GM19193 (cell line): ENCODE data around the gene PLCG2.

Experiments used
- POLR2A ChIP-seq: IDR thresholded peaks from 4 replicates; pipeline ENCODE4 v1.6.1; 2011; ENCODE audit not compliant: insufficient read depth, insufficient read length; ENCODE audit errors: extremely low read depth

The PLCG2 gene

GRCh38 chr16:81796583-81797346 lies 17.7 kb downstream of the PLCG2 start:
- TF ChIP-seq POLR2A = no peak

GRCh38 chr16:81797443-81797842 lies 18.4 kb downstream of the PLCG2 start:
- peak; percentile 51 for TF ChIP-seq POLR2A

- peak; percentile 59 for TF ChIP-seq POLR2A
Measured at GRCh38 chr16:81798311-81799137, 19.4 kb downstream of the PLCG2 start.

- TF ChIP-seq POLR2A = no peak
Measured at GRCh38 chr16:81799138-81799504, 20.0 kb downstream of the PLCG2 start.

GRCh38 chr16:81803332-81803731 lies 24.2 kb downstream of the PLCG2 start:
- TF ChIP-seq POLR2A = no peak

- no peak for TF ChIP-seq POLR2A
Measured at GRCh38 chr16:81804134-81804610, 25.1 kb downstream of the PLCG2 start.

GRCh38 chr16:81806696-81807095 lies 27.6 kb downstream of the PLCG2 start:
- no peak for TF ChIP-seq POLR2A

GRCh38 chr16:81807767-81808358 lies 28.8 kb downstream of the PLCG2 start:
- no peak for TF ChIP-seq POLR2A

GRCh38 chr16:81808933-81809480 lies 29.9 kb downstream of the PLCG2 start:
- peak; percentile 57 for TF ChIP-seq POLR2A

- no peak for TF ChIP-seq POLR2A
Measured at GRCh38 chr16:81809567-81809966, 30.5 kb downstream of the PLCG2 start.

GRCh38 chr16:81810361-81810760 lies 31.3 kb downstream of the PLCG2 start:
- TF ChIP-seq POLR2A = no peak

- TF ChIP-seq POLR2A = peak; percentile 53
Measured at GRCh38 chr16:81810894-81811538, 31.9 kb downstream of the PLCG2 start.

- TF ChIP-seq POLR2A = no peak
Measured at GRCh38 chr16:81813648-81814047, 34.6 kb downstream of the PLCG2 start.

GRCh38 chr16:81814751-81815428 lies 35.8 kb downstream of the PLCG2 start:
- TF ChIP-seq POLR2A = no peak
